ENCODE data around the gene DFFB.

DFFB gene

DNA sequence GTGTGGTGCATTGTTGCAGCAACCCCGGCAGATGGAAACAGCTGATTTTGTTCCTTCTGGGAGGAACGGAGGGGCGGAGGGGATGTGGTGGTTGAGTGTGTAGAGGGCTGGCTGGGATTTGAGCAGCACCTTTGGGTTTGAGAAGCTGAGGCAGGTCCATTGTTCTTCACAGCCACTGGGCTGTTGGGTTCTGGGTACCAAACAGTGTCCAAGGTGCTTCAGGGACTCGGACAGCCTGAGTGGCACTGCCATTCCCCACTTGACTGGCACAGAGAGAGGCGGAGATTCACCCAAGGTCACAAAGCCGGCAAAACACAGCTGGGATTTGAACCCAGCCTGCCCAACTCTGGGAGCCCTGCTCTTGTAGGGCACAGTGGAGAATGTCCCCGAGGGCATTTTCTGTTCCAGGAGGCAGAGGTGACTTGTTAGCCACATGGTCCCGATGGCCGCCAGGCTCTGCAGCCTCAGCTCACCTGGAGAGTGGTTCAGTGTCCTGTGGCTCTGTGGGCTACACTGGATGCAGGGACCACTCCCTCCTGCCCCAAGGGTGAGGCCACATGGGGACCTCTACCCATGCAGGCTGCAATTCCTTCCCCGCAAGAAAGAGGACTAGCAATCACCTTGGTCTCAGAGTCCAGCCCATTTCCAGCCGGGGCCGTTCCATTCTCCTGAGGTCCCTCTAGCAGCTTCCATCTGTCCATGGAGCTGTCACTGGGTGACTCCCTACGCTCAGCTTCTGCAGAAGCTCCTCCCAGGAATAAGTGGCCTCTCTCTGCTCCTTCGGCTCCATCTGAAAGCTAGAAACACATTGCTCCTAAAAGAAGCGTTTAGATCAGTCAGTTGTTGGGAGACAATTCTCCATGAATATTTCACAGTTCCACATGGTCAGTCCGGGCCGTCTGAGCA lies 74.0 kb downstream of the DFFB start:
- DNase-seq = no peak

DNA sequence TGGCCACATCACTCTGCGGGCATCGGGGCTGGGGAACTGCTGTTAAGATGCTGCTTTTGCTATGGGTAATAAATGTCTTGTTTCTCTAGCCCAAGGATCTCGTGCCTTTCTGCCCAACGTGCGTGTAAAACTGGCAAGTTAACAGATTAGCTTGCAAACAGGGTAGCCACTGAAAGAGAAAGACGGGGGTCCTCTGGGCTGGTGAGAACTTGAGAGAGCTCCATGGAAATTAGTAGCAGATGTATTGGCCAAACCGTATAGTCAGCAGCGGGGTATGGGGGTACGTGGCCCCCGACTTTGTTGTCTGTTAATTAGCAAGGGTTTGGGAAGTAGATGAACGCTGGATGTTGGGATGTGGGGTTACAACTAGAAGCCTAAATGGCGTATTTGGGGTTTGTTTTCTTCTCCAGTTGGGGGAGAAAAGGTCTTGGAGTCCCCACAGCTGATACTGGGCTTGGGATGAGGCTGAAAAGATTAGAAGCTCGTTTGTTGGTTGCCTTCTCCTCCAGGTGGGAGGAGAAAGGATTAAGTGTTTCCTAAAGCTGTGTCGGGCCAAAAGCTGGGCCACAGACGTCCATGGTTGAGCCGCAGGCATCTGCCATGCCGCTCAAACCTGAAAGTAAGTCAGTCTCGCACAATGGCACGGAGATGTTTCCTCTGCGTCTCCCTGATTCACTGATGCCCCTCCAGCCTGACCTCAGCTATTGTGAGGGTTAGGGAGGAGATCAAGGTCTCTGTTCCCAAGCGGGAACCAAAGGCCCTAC lies 75.1 kb downstream of the DFFB start:
- DNase-seq = no peak
